Measurements from ENCODE around the gene FANK1.
"Not testable (repeated sequence)": the region's sequence is repeated elsewhere in the genome, so short reads cannot be mapped to it uniquely, and the experiment has no call there.

The FANK1 gene

GRCh38 chr10:126036515-126036914, 140.2 kb downstream of the FANK1 start:
- DNase-seq, result no peak

GRCh38 chr10:126037946-126038345, 141.6 kb downstream of the FANK1 start:
- no peak for DNase-seq

- DNase-seq, result no peak
Measured at GRCh38 chr10:126041117-126041516, 144.8 kb downstream of the FANK1 start.

DNA sequence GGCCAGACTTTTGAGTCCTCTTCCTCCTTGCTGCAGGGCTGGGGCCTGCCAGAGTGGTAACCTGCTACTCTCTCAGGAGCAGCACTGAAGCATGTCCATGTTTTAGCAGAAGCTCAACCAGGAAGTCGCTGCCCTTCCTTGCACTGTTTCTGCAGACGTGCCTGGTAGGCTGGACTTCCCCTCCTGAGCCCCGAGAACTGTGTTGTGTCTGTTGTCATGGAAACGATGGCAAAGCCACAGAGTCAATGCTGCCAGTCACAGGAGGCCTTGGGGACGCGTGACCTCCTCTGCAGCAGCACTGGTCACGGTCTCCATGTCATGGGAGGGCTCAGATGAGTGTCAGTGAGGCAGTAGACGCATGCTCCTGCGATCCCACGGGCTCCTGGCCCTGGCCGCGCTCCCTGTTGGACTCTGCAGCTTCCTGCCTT, 145.5 kb downstream of the FANK1 start:
- peak; percentile 90 for DNase-seq

DNA sequence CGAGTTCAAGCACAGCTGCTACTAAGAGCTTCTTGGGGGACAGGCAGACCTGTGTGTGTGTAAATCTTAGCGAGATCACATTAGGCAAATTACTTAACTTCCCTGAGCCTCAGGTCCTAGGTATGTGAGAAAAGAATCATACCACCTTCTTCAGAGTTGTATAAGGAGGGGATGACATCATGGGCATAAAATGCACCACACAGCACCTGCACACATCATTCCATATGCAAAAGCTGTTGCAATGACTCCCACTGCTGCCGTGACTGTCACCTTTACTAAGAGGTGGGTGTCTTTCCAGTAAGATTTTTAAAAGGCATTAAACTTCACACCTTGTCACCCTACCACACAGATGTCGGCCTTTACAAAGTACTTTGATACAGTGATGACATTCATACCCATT, 146.0 kb downstream of the FANK1 start:
- no peak for DNase-seq

DNA sequence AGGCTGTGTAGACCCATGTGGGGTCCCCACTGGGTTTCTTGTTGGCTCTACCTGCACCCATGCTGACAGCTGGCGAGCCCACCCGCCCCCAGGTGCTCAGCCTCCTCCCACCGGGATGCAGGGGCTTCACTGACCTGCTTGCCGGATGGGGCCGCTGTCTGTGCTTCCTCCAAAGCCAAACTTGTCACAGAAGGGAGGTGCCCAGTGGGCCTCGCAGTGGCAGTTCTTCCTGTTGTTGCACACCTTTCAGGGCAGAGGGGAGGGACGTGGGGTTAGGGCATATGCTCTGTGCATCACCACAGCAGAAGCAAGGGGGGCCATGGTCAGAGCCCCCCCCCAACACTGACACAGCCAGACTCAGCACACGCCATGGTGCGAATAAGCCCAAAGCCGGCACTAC, 146.5 kb downstream of the FANK1 start:
- no peak for DNase-seq

DNA sequence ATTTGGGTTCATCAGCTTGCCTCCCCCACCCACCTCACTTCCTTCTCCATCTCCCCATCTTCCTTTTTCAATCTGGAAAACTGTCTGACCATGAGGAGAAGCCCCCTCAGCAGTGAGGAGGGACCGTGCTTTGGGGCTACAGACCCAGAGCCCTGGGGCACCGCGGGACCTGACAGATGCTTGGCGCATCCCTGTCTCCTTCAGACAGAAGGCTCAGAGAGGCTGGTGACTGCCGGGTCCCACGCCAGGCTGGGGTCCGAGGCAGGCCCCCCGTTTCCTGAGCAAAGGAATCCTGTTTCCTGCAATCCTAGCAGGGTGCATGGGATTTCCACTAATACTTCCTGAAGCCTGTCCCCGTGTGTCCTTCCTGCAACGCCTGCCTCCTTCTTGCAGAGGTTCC, 147.0 kb downstream of the FANK1 start:
- DNase-seq, result no peak

- no peak for DNase-seq
Measured at GRCh38 chr10:126045861-126046260, 149.5 kb downstream of the FANK1 start.

DNA sequence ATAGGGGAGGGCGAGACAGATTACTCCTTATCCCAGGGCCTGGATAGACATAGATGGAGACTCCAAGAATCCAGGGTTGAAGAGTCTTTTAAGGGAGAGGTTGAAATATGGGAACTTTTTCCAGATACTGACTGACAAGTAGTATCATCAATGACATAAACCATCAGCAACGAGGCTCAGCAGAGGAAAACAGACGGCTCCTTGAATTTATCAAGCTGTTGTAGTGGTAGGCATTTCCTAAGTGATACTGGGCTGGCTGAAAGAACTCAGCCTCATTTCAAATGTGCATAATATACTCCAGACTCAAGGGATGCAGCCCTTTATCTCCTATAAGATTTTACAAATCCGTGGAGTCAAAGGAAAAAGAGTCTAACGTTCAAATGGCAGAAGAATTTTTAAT, 150.5 kb downstream of the FANK1 start:
- no peak for DNase-seq

DNA sequence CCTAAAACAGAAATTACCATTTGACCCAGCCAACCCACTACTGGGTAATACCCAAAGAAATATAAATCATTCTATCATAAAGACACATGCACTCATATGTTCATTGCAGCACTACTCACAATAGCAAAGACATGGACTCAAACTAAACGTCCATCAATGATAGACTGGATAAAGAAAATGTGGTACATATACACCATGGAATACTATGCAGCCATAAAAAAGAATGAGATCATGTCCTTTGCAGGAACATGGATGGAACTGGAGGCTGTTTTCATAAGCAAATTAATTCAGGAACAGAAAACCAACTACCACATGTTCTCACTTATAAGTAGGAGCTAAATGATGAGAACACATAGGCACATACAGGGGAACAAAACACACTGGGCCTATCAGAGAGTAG, 151.4 kb downstream of the FANK1 start:
- DNase-seq, result not testable (repeated sequence)

DNA sequence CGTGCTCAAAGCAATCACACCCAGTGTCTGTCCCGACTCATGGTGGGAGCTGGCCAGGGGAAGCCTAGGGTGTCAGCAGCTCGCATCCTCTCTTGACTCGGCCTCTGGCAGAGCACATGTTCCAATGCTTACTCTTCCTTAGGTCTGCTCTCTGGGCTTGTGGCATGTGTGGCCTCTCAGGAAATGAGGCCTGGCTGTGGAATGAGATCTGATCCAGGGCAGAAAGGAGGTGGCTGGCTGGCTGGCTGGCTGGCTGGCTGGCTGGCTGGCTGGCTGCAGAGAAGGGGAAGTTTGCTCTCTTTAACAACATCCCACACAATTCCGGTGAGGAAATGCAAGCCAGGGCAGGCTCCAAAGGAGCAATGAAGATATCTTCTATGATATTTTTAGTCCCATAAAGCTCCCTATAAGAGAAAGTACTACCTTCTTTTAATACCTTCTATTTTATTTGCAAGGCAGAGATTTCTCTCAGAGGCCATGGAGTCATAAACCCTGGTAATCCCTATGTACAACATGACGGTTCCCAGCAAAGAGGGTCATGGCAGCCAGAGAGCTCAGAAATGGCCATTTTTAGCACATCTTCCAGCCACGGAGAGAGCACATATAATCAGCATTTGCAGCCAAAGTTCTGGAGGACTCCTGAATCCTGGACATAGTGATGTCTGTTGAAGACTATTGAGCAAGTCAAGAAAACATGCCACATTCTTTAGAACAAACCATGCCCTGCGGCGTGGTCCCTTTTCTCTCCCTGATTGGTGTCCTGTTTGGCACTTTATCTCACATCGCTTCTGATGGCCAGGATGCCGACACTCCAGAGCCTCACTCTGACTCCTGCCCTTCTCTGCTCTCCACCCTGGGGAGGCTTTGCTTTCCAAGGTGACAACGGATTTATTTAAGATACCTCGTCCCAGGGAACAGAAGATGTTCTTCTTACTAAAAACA, 153.7 kb downstream of the FANK1 start:
- peak; percentile 70 for DNase-seq

DNA sequence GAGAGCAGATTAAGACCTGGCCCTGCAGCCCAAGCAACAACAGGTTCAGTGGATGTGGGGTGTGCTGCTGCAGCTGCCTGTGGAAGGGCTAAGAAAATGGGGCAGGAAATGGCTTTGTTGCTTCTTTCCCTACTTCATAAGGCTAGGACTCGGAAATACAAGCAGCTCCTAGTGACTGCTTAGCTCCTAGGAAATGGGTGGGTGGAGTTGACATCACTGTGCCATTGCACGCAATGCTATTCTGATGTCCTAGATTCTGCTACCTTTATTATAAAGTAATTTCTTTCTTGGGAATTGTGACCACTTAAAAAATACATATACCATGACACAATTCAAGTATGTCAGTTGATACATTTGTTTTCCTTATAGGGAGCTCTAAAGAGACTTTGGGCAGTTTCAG, 155.8 kb downstream of the FANK1 start:
- DNase-seq, result no peak

- no peak for DNase-seq
Measured at GRCh38 chr10:126054191-126054590, 157.8 kb downstream of the FANK1 start.

GRCh38 chr10:126057494-126057893, 161.1 kb downstream of the FANK1 start:
- DNase-seq, result no peak

- DNase-seq, result no peak
Measured at GRCh38 chr10:126058104-126058503, 161.7 kb downstream of the FANK1 start.

- no peak for DNase-seq
Measured at GRCh38 chr10:126058507-126058906, 162.1 kb downstream of the FANK1 start.
